HEK293 (cell line): Measurements from ENCODE around the gene FOXN1.
A peak's percentile ranks its signal among the peaks of the same experiment; 100 is the strongest.

Experiments
- CTCF ChIA-PET: fragments of 350-600 bp; formaldehyde crosslinking; extraction: SDS; loops from one replicate; lab custom pipeline; 2021; ENCODE audit warnings: antibody characterized with exemption; lab: Yijun Ruan, JAX
- POLR2A ChIA-PET: fragments of 300-600 bp; formaldehyde crosslinking; extraction: SDS; loops from one replicate; lab custom pipeline; 2020; ENCODE audit warnings: antibody characterized with exemption, inconsistent platforms; lab: Yijun Ruan, JAX
- H3K27ac ChIP-seq: fragments of 200-500 bp; sonication (Bioruptor generic); 2 replicates; pipeline ENCODE4 v1.5.1; 2014; ENCODE audit warnings: low read depth, low read length, control low read depth, inconsistent platforms; ENCODE audit errors: extremely low read depth
- H3K36me3 ChIP-seq, 2 experiments: fragments of 200-500 bp in 1 of 2; sonication (Bioruptor generic) in 1 of 2; 1 replicate in 1 of 2; 2 replicates in 1 of 2; pipeline ENCODE4 v1.5.1; 2014 to 2017; ENCODE audit warnings: inconsistent platforms in 2 of 2, low read length in 2 of 2; ENCODE audit not compliant: control insufficient read depth in 2 of 2, insufficient read depth in 1 of 2
- H3K4me1 ChIP-seq: fragments of 200-500 bp; sonication (Bioruptor generic); 2 replicates; pipeline ENCODE4 v1.5.1; 2014; ENCODE audit warnings: mild to moderate bottlenecking, low read length, inconsistent platforms; ENCODE audit not compliant: control insufficient read depth, insufficient read depth
- H3K4me3 ChIP-seq: 2 replicates; pipeline ENCODE4 v1.5.1; 2011; ENCODE audit warnings: low read depth, mild to moderate bottlenecking, control low read depth, low read length, moderate library complexity
- H3K9me3 ChIP-seq: fragments of 200-500 bp; sonication (Bioruptor generic); 2 replicates; pipeline ENCODE4 v1.5.1; 2014; ENCODE audit warnings: low read depth, low read length, inconsistent platforms; ENCODE audit not compliant: control insufficient read depth, insufficient read depth
- BCL11B ChIP-seq: fragments of 450-650 bp; formaldehyde crosslinking; IDR thresholded peaks from 2 replicates; pipeline ENCODE4 v1.5.1; 2016; ENCODE audit warnings: low read depth, missing biosample characterization, missing genetic modification characterization
- GLI2 ChIP-seq: fragments of 450-650 bp; formaldehyde crosslinking; IDR thresholded peaks from 2 replicates; pipeline ENCODE4; 2017; ENCODE audit warnings: missing biosample characterization, missing genetic modification characterization, low read depth, borderline replicate concordance
- SCRT1 ChIP-seq: fragments of 450-650 bp; formaldehyde crosslinking; IDR thresholded peaks from 2 replicates; pipeline ENCODE4 v1.5.1; 2016; ENCODE audit warnings: missing biosample characterization, missing genetic modification characterization, borderline replicate concordance
- SCRT2 ChIP-seq: fragments of 450-650 bp; formaldehyde crosslinking; IDR thresholded peaks from 2 replicates; pipeline ENCODE4 v1.5.1; 2016; ENCODE audit warnings: missing biosample characterization, missing genetic modification characterization
- ZBTB20 ChIP-seq: fragments of 450-650 bp; formaldehyde crosslinking; IDR thresholded peaks from 2 replicates; pipeline ENCODE4 v1.5.1; 2016; ENCODE audit warnings: missing biosample characterization, missing genetic modification characterization
- ZBTB7A ChIP-seq: fragments of 450-650 bp; formaldehyde crosslinking; IDR thresholded peaks from 2 replicates; pipeline ENCODE4 v1.5.1; 2016; ENCODE audit warnings: low read depth, missing biosample characterization, missing genetic modification characterization
- ZFP3 ChIP-seq: fragments of 450-650 bp; formaldehyde crosslinking; IDR thresholded peaks from 2 replicates; pipeline ENCODE4 v1.5.1; 2016; ENCODE audit warnings: low read depth, missing biosample characterization, missing genetic modification characterization
- ZFP69B ChIP-seq: fragments of 450-650 bp; formaldehyde crosslinking; IDR thresholded peaks from 2 replicates; pipeline ENCODE4 v1.5.1; 2016; ENCODE audit warnings: missing biosample characterization, missing genetic modification characterization
- ZNF121 ChIP-seq: fragments of 450-650 bp; formaldehyde crosslinking; IDR thresholded peaks from 2 replicates; pipeline ENCODE4 v1.5.1; 2016; ENCODE audit warnings: missing biosample characterization, missing genetic modification characterization
- ZNF19 ChIP-seq: fragments of 450-650 bp; formaldehyde crosslinking; IDR thresholded peaks from 2 replicates; pipeline ENCODE4; 2016; ENCODE audit warnings: missing biosample characterization, missing genetic modification characterization, low read depth
- ZNF350 ChIP-seq: fragments of 450-650 bp; formaldehyde crosslinking; IDR thresholded peaks from 2 replicates; pipeline ENCODE4 v1.5.0; 2017; ENCODE audit warnings: missing biosample characterization, mild to moderate bottlenecking, missing genetic modification characterization
- ZNF423 ChIP-seq: fragments of 450-650 bp; formaldehyde crosslinking; IDR thresholded peaks from 2 replicates; pipeline ENCODE4 v1.5.1; 2016; ENCODE audit warnings: missing biosample characterization, missing genetic modification characterization
- ZNF426 ChIP-seq: fragments of 450-650 bp; formaldehyde crosslinking; IDR thresholded peaks from 2 replicates; pipeline ENCODE4 v1.5.1; 2017; ENCODE audit warnings: missing biosample characterization, missing genetic modification characterization, mild to moderate bottlenecking, inconsistent platforms, moderate library complexity
- ZNF677 ChIP-seq: fragments of 450-650 bp; IDR thresholded peaks from 2 replicates; pipeline ENCODE4 v1.5.0; 2018; ENCODE audit warnings: missing biosample characterization, mild to moderate bottlenecking, missing genetic modification characterization, moderate library complexity
- ZNF707 ChIP-seq: fragments of 450-650 bp; formaldehyde crosslinking; IDR thresholded peaks from 2 replicates; pipeline ENCODE4 v1.5.1; 2016; ENCODE audit warnings: missing biosample characterization, missing genetic modification characterization
- ZNF776 ChIP-seq: fragments of 450-650 bp; formaldehyde crosslinking; IDR thresholded peaks from 2 replicates; pipeline ENCODE4 v1.5.0; 2017; ENCODE audit warnings: missing biosample characterization, missing genetic modification characterization, borderline replicate concordance
- TF ChIP-seq, protein P1 (sequence below): fragments of 450-650 bp; formaldehyde crosslinking; IDR thresholded peaks from 2 replicates; pipeline ENCODE4 v1.5.1; 2017; ENCODE audit warnings: missing biosample characterization, missing genetic modification characterization
- TF ChIP-seq, protein P2 (sequence below): fragments of 450-650 bp; formaldehyde crosslinking; IDR thresholded peaks from 2 replicates; pipeline ENCODE4 v1.5.1; 2016; ENCODE audit warnings: missing biosample characterization, missing genetic modification characterization
- TF ChIP-seq, protein P3 (sequence below): fragments of 450-650 bp; formaldehyde crosslinking; IDR thresholded peaks from 2 replicates; pipeline ENCODE4 v1.5.1; 2016; ENCODE audit warnings: missing biosample characterization, missing genetic modification characterization
- TF ChIP-seq, protein P4 (sequence below): fragments of 450-650 bp; formaldehyde crosslinking; IDR thresholded peaks from 2 replicates; pipeline ENCODE4 v1.5.1; 2016; ENCODE audit warnings: missing biosample characterization, missing genetic modification characterization
- TF ChIP-seq, protein P5 (sequence below): fragments of 450-650 bp; formaldehyde crosslinking; IDR thresholded peaks from 2 replicates; pipeline ENCODE4 v1.5.1; 2017; ENCODE audit warnings: missing biosample characterization, mild to moderate bottlenecking, missing genetic modification characterization, moderate library complexity

Gene FOXN1

DNA sequence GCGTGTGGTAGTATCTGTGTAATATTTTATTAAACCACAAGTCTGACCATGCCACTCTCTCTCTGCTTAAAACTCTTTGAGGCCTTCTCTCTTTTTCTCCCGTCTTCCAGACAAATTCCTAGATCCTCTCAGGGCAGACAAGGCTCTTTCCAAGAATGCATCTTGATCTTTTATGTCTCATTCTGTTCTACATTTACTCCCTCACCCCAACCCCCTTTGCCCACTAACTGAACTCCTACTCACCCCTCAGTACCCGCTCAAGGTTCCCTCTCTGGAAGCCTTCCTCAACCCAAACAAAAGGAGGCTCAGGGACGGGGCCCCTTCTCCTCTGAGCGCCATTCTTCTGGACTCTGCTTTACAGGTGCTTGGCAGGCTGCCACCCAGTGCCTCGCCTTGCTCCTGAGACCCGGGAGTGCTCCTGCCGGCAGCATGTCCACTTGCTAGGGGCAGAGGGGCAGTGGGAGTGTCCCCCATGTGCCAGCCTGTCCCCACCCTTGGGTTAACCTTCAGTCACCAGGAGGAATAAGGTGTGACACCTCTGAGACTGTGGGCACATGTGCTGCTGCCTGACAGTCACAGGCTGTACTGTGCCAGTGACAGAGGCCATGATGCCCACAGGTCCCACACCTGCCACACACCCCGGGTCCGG, 23.5 kb upstream of the FOXN1 start:
- CTCF ChIA-PET: interaction anchor here (1.3 kb wide), 1 partner anchor 13 kb away, joined by 4 read pairs; no protein-coding TSS in a partner anchor
- H3K27ac ChIP-seq: no peak overlapping the region
- TF ChIP-seq BCL11B (tag by site-specific recombination): no peak
- peak; percentile 95 for TF ChIP-seq ZFP3 (tag by site-specific recombination)
- TF ChIP-seq, protein P1, sequence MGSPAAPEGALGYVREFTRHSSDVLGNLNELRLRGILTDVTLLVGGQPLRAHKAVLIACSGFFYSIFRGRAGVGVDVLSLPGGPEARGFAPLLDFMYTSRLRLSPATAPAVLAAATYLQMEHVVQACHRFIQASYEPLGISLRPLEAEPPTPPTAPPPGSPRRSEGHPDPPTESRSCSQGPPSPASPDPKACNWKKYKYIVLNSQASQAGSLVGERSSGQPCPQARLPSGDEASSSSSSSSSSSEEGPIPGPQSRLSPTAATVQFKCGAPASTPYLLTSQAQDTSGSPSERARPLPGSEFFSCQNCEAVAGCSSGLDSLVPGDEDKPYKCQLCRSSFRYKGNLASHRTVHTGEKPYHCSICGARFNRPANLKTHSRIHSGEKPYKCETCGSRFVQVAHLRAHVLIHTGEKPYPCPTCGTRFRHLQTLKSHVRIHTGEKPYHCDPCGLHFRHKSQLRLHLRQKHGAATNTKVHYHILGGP (tag by site-specific recombination): peak; percentile 65; the same call in 1 of the 2 replicates
- TF ChIP-seq SCRT2 (tag by site-specific recombination): 0 out of 2 replicates have a peak, but pooled peaks have one; percentile 29
- TF ChIP-seq ZBTB20: peak; percentile 38; the same call in 1 of the 2 replicates
- no peak for TF ChIP-seq ZFP69B (tag by site-specific recombination)
- TF ChIP-seq, protein P2, sequence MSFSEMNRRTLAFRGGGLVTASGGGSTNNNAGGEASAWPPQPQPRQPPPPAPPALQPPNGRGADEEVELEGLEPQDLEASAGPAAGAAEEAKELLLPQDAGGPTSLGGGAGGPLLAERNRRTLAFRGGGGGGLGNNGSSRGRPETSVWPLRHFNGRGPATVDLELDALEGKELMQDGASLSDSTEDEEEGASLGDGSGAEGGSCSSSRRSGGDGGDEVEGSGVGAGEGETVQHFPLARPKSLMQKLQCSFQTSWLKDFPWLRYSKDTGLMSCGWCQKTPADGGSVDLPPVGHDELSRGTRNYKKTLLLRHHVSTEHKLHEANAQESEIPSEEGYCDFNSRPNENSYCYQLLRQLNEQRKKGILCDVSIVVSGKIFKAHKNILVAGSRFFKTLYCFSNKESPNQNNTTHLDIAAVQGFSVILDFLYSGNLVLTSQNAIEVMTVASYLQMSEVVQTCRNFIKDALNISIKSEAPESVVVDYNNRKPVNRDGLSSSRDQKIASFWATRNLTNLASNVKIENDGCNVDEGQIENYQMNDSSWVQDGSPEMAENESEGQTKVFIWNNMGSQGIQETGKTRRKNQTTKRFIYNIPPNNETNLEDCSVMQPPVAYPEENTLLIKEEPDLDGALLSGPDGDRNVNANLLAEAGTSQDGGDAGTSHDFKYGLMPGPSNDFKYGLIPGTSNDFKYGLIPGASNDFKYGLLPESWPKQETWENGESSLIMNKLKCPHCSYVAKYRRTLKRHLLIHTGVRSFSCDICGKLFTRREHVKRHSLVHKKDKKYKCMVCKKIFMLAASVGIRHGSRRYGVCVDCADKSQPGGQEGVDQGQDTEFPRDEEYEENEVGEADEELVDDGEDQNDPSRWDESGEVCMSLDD (tag by site-specific recombination): no peak
- no peak for TF ChIP-seq ZNF707 (tag by site-specific recombination)
- TF ChIP-seq SCRT1: peak; percentile 46; the same call in 1 of the 2 replicates
- H3K4me1 ChIP-seq: peaks cover 4% of the 10 kb centered on the region; the same call in 1 of the 2 replicates
- POLR2A ChIA-PET: no interaction called here
- no peak overlapping the region for H3K4me3 ChIP-seq
- no peaks in the 10 kb centered on the region for H3K9me3 ChIP-seq
- no peaks in the 10 kb centered on the region for H3K36me3 ChIP-seq

DNA sequence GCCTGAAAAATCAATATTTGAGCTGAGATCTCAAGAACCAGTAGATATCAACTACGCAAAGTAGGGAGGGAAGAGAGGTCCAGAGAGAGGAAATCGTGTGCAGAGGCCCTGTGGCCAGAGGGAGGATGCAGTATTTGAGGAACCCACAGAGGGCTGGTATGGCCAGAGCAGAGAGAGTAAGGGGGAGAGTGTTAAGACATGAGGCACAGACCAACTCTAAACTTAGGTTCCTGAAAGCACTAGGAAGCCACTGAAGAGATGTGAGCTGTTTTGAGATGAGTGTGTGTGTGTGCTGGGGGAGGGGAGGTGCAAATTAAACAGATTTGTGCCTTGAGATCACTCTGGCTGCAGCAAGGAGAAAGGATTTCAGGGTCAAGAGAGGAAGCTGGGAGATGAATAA, 21.9 kb upstream of the FOXN1 start:
- Histone ChIP-seq H3K4me1 (peaks cover 4% of the 10 kb centered on the region; the same call in 1 of the 2 replicates), H3K9me3 (no peaks in the 10 kb centered on the region), H3K27ac (no peak overlapping the region), H3K36me3 (no peaks in the 10 kb centered on the region), H3K4me3 (no peak overlapping the region)
- ChIA-PET CTCF (interaction anchor here (0.7 to 3.7 kb wide), 7 partner anchors 10 to 158 kb away, joined by 3 to 20 read pairs (median 4); no protein-coding TSS in a partner anchor), POLR2A (no interaction called here)
- TF ChIP-seq ZNF19 (tag by site-specific recombination): no peak
- TF ChIP-seq ZNF423: no peak
- TF ChIP-seq ZBTB7A (tag by site-specific recombination): no peak
- TF ChIP-seq, protein P3, sequence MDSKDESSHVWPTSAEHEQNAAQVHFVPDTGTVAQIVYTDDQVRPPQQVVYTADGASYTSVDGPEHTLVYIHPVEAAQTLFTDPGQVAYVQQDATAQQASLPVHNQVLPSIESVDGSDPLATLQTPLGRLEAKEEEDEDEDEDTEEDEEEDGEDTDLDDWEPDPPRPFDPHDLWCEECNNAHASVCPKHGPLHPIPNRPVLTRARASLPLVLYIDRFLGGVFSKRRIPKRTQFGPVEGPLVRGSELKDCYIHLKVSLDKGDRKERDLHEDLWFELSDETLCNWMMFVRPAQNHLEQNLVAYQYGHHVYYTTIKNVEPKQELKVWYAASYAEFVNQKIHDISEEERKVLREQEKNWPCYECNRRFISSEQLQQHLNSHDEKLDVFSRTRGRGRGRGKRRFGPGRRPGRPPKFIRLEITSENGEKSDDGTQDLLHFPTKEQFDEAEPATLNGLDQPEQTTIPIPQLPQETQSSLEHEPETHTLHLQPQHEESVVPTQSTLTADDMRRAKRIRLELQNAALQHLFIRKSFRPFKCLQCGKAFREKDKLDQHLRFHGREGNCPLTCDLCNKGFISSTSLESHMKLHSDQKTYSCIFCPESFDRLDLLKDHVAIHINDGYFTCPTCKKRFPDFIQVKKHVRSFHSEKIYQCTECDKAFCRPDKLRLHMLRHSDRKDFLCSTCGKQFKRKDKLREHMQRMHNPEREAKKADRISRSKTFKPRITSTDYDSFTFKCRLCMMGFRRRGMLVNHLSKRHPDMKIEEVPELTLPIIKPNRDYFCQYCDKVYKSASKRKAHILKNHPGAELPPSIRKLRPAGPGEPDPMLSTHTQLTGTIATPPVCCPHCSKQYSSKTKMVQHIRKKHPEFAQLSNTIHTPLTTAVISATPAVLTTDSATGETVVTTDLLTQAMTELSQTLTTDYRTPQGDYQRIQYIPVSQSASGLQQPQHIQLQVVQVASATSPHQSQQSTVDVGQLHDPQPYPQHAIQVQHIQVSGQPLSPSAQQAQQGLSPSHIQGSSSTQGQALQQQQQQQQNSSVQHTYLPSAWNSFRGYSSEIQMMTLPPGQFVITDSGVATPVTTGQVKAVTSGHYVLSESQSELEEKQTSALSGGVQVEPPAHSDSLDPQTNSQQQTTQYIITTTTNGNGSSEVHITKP (tag by site-specific recombination): no peak
- no peak for TF ChIP-seq ZNF776
- no peak for TF ChIP-seq GLI2 (tag by site-specific recombination)
- TF ChIP-seq ZNF426 (tag by site-specific recombination): no peak
- TF ChIP-seq, protein P4, sequence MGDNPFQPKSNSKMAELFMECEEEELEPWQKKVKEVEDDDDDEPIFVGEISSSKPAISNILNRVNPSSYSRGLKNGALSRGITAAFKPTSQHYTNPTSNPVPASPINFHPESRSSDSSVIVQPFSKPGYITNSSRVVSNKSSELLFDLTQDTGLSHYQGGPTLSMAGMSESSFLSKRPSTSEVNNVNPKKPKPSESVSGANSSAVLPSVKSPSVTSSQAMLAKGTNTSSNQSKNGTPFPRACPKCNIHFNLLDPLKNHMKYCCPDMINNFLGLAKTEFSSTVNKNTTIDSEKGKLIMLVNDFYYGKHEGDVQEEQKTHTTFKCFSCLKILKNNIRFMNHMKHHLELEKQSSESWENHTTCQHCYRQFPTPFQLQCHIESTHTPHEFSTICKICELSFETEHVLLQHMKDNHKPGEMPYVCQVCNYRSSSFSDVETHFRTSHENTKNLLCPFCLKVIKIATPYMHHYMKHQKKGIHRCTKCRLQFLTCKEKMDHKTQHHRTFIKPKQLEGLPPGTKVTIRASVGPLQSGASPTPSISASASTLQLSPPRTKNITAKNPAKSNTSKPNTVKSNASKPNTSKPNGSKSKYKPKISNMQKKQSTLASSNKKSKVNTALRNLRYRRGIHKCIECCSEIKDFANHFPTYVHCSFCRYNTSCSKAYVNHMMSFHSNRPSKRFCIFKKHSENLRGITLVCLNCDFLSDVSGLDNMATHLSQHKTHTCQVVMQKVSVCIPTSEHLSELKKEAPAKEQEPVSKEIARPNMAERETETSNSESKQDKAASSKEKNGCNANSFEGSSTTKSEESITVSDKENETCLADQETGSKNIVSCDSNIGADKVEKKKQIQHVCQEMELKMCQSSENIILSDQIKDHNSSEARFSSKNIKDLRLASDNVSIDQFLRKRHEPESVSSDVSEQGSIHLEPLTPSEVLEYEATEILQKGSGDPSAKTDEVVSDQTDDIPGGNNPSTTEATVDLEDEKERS (tag by site-specific recombination): no peak
- TF ChIP-seq, protein P5, sequence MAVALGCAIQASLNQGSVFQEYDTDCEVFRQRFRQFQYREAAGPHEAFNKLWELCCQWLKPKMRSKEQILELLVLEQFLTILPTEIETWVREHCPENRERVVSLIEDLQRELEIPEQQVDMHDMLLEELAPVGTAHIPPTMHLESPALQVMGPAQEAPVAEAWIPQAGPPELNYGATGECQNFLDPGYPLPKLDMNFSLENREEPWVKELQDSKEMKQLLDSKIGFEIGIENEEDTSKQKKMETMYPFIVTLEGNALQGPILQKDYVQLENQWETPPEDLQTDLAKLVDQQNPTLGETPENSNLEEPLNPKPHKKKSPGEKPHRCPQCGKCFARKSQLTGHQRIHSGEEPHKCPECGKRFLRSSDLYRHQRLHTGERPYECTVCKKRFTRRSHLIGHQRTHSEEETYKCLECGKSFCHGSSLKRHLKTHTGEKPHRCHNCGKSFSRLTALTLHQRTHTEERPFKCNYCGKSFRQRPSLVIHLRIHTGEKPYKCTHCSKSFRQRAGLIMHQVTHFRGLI (tag by site-specific recombination): no peak
- no peak for TF ChIP-seq ZNF350 (tag by site-specific recombination)
- TF ChIP-seq ZNF677 (tag by site-specific recombination): no peak
- no peak for TF ChIP-seq ZNF121 (tag by site-specific recombination)
